ENCODE results near the gene ADGRG3.

DNA sequence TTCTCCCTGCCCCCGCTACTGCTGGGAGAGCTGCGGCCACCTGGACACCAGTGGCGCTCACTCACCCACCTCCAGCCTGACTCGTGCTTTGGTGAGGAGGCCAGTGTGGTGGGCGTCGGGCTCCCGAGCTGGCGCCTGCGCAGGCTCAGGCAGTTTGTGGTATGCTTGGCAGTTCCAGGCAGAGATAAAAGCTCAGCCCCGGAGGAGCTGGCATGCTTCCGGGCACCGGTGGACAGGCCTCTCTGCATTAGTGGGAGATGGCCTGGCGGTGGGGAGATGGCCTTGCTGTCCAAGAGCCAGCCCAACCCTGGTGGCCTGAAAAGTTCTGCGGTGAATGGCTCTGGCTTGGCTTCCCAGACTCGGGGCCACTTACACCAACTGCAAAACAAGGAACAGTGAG lies 35.5 kb upstream of the ADGRG3 start:
- TF ChIP-seq, protein P1, sequence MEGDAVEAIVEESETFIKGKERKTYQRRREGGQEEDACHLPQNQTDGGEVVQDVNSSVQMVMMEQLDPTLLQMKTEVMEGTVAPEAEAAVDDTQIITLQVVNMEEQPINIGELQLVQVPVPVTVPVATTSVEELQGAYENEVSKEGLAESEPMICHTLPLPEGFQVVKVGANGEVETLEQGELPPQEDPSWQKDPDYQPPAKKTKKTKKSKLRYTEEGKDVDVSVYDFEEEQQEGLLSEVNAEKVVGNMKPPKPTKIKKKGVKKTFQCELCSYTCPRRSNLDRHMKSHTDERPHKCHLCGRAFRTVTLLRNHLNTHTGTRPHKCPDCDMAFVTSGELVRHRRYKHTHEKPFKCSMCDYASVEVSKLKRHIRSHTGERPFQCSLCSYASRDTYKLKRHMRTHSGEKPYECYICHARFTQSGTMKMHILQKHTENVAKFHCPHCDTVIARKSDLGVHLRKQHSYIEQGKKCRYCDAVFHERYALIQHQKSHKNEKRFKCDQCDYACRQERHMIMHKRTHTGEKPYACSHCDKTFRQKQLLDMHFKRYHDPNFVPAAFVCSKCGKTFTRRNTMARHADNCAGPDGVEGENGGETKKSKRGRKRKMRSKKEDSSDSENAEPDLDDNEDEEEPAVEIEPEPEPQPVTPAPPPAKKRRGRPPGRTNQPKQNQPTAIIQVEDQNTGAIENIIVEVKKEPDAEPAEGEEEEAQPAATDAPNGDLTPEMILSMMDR (optimal IDR thresholded peaks at IDR 0.05 in 1 of 3, IDR thresholded peaks at IDR 0.05 in 1 of 3, conservative IDR thresholded peaks at IDR 0.05 in 1 of 3; ENCODE audit: extremely low read depth in 1 of 3, insufficient read depth in 2 of 3, low read length in 3 of 3), result no peak
- TF ChIP-seq EZH2 (IDR thresholded peaks at IDR 0.05; ENCODE audit: low read length), result no peak
